Bronchial epithelial cell (primary cell): ENCODE results near the gene ENDOV. TPM values are rescaled to one million over a fixed set of nuclear protein-coding genes. Genes with fewer than 3 reads are reported as not detected.
"Not testable (repeated sequence)": the region's sequence is repeated elsewhere in the genome, so short reads cannot be mapped to it uniquely, and the experiment has no call there.

Source experiments
- DNase-seq: peaks from one replicate; pipeline ENCODE4 v3.0.0-alpha.2; 2010; ENCODE audit warnings: low read depth
- FAIRE-seq: peaks from 2 replicates; lab custom pipeline; 2011; peaks lifted over from hg19 to GRCh38; lab: Jason Lieb, UNC
- H3K27me3 ChIP-seq: 2 replicates; pipeline ENCODE4 v1.5.1; 2011; ENCODE audit warnings: low read length; ENCODE audit not compliant: control insufficient read depth, insufficient read depth
- H3K36me3 ChIP-seq: 2 replicates; pipeline ENCODE4 v1.5.1; 2011; ENCODE audit warnings: low read length; ENCODE audit not compliant: control insufficient read depth, insufficient read depth
- H3K4me3 ChIP-seq: 2 replicates; pipeline ENCODE4 v1.5.1; 2011; ENCODE audit warnings: mild to moderate bottlenecking, low read depth, low read length, control low read depth
- CTCF ChIP-seq: IDR thresholded peaks from 2 replicates; pipeline ENCODE4 v1.5.1; 2011; ENCODE audit warnings: mild to moderate bottlenecking, moderate library complexity, low read length, control low read depth, inconsistent platforms; ENCODE audit not compliant: insufficient read depth, severe bottlenecking
- total RNA-seq: library from RNA; depleted of rRNA; stranded (reverse); fragments of >200 nt; gene quantifications from 2 replicates; pipeline ENCODE4 v1.2.1, GENCODE V29; 2014

The ENDOV gene
- total RNA-seq, 1 donor from 2014 or later = 19.5 TPM

GRCh38 chr17:80395402-80396151, 19.4 kb upstream of the ENDOV start:
- no peak for TF ChIP-seq CTCF
- no peak for FAIRE-seq

GRCh38 chr17:80396157-80397033, 18.6 kb upstream of the ENDOV start:
- no peak for FAIRE-seq
- TF ChIP-seq CTCF = no peak

More at GRCh38 chr17:80395402-80396151, 19.4 kb upstream of the ENDOV start:
- Histone ChIP-seq H3K36me3 (peaks cover 6% of the 10 kb centered on the region), H3K27me3 (no peaks in the 10 kb centered on the region), H3K4me3 (no peak overlapping the region)
- no peak for DNase-seq

GRCh38 chr17:80397034-80397387, 18.0 kb upstream of the ENDOV start:
- H3K36me3 ChIP-seq = peaks cover 6% of the 10 kb centered on the region
- no peak for FAIRE-seq
- H3K27me3 ChIP-seq = no peaks in the 10 kb centered on the region
- no peak for DNase-seq
- no peak overlapping the region for H3K4me3 ChIP-seq
- TF ChIP-seq CTCF = no peak

More at GRCh38 chr17:80396157-80397033, 18.6 kb upstream of the ENDOV start:
- DNase-seq = no peak
- no peak overlapping the region for H3K4me3 ChIP-seq
- no peaks in the 10 kb centered on the region for H3K27me3 ChIP-seq
- peaks cover 6% of the 10 kb centered on the region for H3K36me3 ChIP-seq

GRCh38 chr17:80397686-80398085, 17.3 kb upstream of the ENDOV start:
- DNase-seq = no peak
- Histone ChIP-seq H3K4me3 (no peak overlapping the region), H3K27me3 (no peaks in the 10 kb centered on the region), H3K36me3 (peaks cover 5% of the 10 kb centered on the region)
- no peak for FAIRE-seq
- TF ChIP-seq CTCF = no peak

GRCh38 chr17:80401086-80401485, 13.9 kb upstream of the ENDOV start:
- not testable (repeated sequence) for FAIRE-seq, H3K36me3 ChIP-seq, DNase-seq, H3K27me3 ChIP-seq, H3K4me3 ChIP-seq

GRCh38 chr17:80402102-80402501, 12.9 kb upstream of the ENDOV start:
- not testable (repeated sequence) for H3K27me3 ChIP-seq, H3K36me3 ChIP-seq, DNase-seq, FAIRE-seq, H3K4me3 ChIP-seq
